K562 (cell line): ENCODE data around the gene GLRA1. TPM values are rescaled to one million over a fixed set of nuclear protein-coding genes. Genes with fewer than 3 reads are reported as not detected.

ENCODE experiments used
- CREB3 ChIP-seq: fragments of 450-650 bp; conservative IDR thresholded peaks from 2 replicates; pipeline ENCODE4 v1.6.1; 2016; ENCODE audit warnings: missing genetic modification characterization, low read depth, mild to moderate bottlenecking, missing compliant biosample characterization, moderate library complexity
- CXXC5 ChIP-seq: fragments of 250-450 bp; sonication (Bioruptor Pico); IDR thresholded peaks from 2 replicates; pipeline ENCODE4 v1.8.0; 2022; ENCODE audit warnings: inconsistent platforms, mild to moderate bottlenecking, moderate library complexity
- HMG20B ChIP-seq: fragments of 250-450 bp; sonication (Bioruptor Pico); IDR thresholded peaks from 2 replicates; pipeline ENCODE4 v1.5.0; 2021; ENCODE audit warnings: mild to moderate bottlenecking
- NKRF ChIP-seq: fragments of 450-650 bp; IDR thresholded peaks from 2 replicates; pipeline ENCODE4 v1.6.1; 2016; ENCODE audit warnings: borderline replicate concordance
- PBX2 ChIP-seq, 2 experiments: IDR thresholded peaks in 1 of 2; conservative IDR thresholded peaks in 1 of 2; 2 replicates each; pipeline ENCODE4 v1.6.1; 2016; ENCODE audit warnings: low read depth in 2 of 2, mild to moderate bottlenecking in 1 of 2, missing compliant biosample characterization in 1 of 2, missing genetic modification characterization in 1 of 2, moderate library complexity in 1 of 2
- SAP30 ChIP-seq: fragments of 200-600 bp; sonication (generic); IDR thresholded peaks from 2 replicates; pipeline ENCODE4 v1.6.1; 2012; ENCODE audit warnings: borderline replicate concordance, low read depth, mild to moderate bottlenecking, moderate library complexity, low read length, control low read depth, inconsistent platforms; ENCODE audit not compliant: insufficient read depth, poor library complexity, severe bottlenecking
- SREBF1 ChIP-seq: fragments of 150-350 bp; IDR thresholded peaks from 2 replicates; pipeline ENCODE4 v1.6.1; 2014; ENCODE audit warnings: antibody characterized with exemption, low read depth, low read length, borderline replicate concordance
- ZNF224 ChIP-seq: sonication (generic); formaldehyde crosslinking; IDR thresholded peaks from 2 replicates; pipeline ENCODE4 v1.8.0; 2022; ENCODE audit warnings: mild to moderate bottlenecking, missing genetic modification reagents
- ZNF3 ChIP-seq: fragments of 250-450 bp; sonication (Bioruptor Pico); IDR thresholded peaks from 2 replicates; pipeline ENCODE4 v1.5.0; 2021; ENCODE audit warnings: mild to moderate bottlenecking, moderate library complexity
- ZNF395 ChIP-seq: fragments of 200-800 bp; sonication (Bioruptor generic); IDR thresholded peaks from 2 replicates; pipeline ENCODE4 v1.6.1; 2017; ENCODE audit warnings: missing genetic modification characterization, missing compliant biosample characterization
- ZNF511 ChIP-seq: sonication (generic); formaldehyde crosslinking; IDR thresholded peaks from 2 replicates; pipeline ENCODE4 v1.8.0; 2022; ENCODE audit warnings: mild to moderate bottlenecking, missing genetic modification reagents
- ZNF639 ChIP-seq, 2 experiments: fragments of 200-800 bp in 1 of 2; sonication (Bioruptor generic) in 1 of 2; sonication (generic) in 1 of 2; formaldehyde crosslinking in 1 of 2; IDR thresholded peaks in 1 of 2; conservative IDR thresholded peaks in 1 of 2; 2 replicates each; pipeline versions ENCODE4 v1.5.0 to v1.6.1; 2016 to 2020; ENCODE audit warnings: missing compliant biosample characterization in 1 of 2, missing genetic modification characterization in 1 of 2, missing genetic modification reagents in 1 of 2
- ZNF766 ChIP-seq: fragments of 200-800 bp; sonication (Bioruptor generic); conservative IDR thresholded peaks from 2 replicates; pipeline ENCODE4 v1.6.1; 2016; ENCODE audit warnings: missing genetic modification characterization, missing compliant biosample characterization
- ZNF79 ChIP-seq: fragments of 250-450 bp; sonication (Bioruptor Pico); IDR thresholded peaks from 2 replicates; pipeline ENCODE4 v1.4.0; 2020; ENCODE audit warnings: low read depth, mild to moderate bottlenecking, moderate library complexity
- polyA plus RNA-seq, 8 experiments: library from polyadenylated mRNA; depleted of rRNA in 4 of 8; stranded (reverse) in 5 of 8; unstranded in 3 of 8; fragments of >200 nt; fragmentation: Nextera tagmentation in 2 of 8; fragmentation: Illumina TruSeq in 1 of 8; extraction: Ambion mirVana in 2 of 8; extraction: Trizol in 1 of 8; gene quantifications; 2 replicates each; pipeline versions ENCODE4 v1.2.1 to v1.2.3, GENCODE V29; 2011 to 2014; ENCODE audit warnings: inconsistent platforms in 1 of 8, missing spikeins in 1 of 8
- total RNA-seq, 7 experiments: library from RNA; depleted of rRNA in 6 of 7; stranded (reverse); fragments of >200 nt in 6 of 7; fragmentation: Illumina TruSeq in 2 of 7; extraction: Trizol in 2 of 7; gene quantifications; 2 replicates each; pipeline versions ENCODE4 v1.2.1 to v1.2.3, GENCODE V29; 2011 to 2021; ENCODE audit warnings: low replicate concordance in 1 of 7

Gene GLRA1
- total and polyA plus RNA-seq, 9 of the 15 experiments (the other 6 are each of a cell fraction or from before 2014, with no cell fraction given), result not detected

GRCh38 chr5:151924564-151925301 lies at the start of gene GLRA1 (continued):
- TF ChIP-seq ZNF395 (peak; percentile 82; the same call in 1 of the 2 replicates), ZNF224 (CRISPR knock-in tag) (peak; percentile 80; the same call in 1 of the 2 replicates), ZNF511 (CRISPR knock-in tag) (peak; percentile 99), SAP30 (peak; percentile 38), ZNF3 (no peak), SREBF1 (peak; percentile 75; the same call in 1 of the 2 replicates), ZNF639 (CRISPR knock-in tag; conservative IDR thresholded peaks at IDR 0.05 in 1 of 2, IDR thresholded peaks at IDR 0.05 in 1 of 2) (peak; percentile 66 to 97; a peak in 3 of 4 replicates), HMG20B (no peak), CXXC5 (CRISPR knock-in tag) (peak; percentile 55), ZNF766 (CRISPR knock-in tag) (peak; percentile 90), PBX2 (CRISPR knock-in tag; IDR thresholded peaks at IDR 0.05; ENCODE audit: low read depth) (peak; percentile 77), PBX2 (tag; conservative IDR thresholded peaks at IDR 0.05; ENCODE audit: low read depth) (no peak), CREB3 (tag) (0 out of 2 replicates have a peak, but pooled peaks have one; percentile 48), NKRF (no peak), ZNF79 (no peak)
